Renal cortex interstitium (tissue), 11 donors: ENCODE data around the gene IMPACT. TPM values are rescaled to one million over a fixed set of nuclear protein-coding genes. Genes with fewer than 3 reads are reported as not detected.

Experiments used
- DNase-seq, 11 donors: peaks; one replicate each; pipeline ENCODE4 v3.0.0-alpha.2; 2013; ENCODE audit warnings: low read depth in 9 of 11, low spot score in 4 of 11; ENCODE audit errors: extremely low read depth in 1 of 11
- polyA plus RNA-seq, 3 donors: library from polyadenylated mRNA; unstranded; fragments of 120-200 nt; gene quantifications; one replicate each; pipeline ENCODE4 v1.2.1, GENCODE V29; 2013; ENCODE audit not compliant: insufficient read length in 3 of 3

Gene IMPACT
- polyA plus RNA-seq, 3 donors = 58.1 to 76.0 (median 59.8) TPM

GRCh38 chr18:24462838-24463775 lies 36.6 kb downstream of the IMPACT start:
- DNase-seq = no peak

- no peak for DNase-seq
These were observed 39.0 kb downstream of the IMPACT start for GRCh38 chr18:24465486-24465885.

- DNase-seq = no peak
These were observed 40.3 kb downstream of the IMPACT start for GRCh38 chr18:24466771-24467170.

- DNase-seq = no peak
These were observed 43.6 kb downstream of the IMPACT start for GRCh38 chr18:24470022-24470618.

DNA sequence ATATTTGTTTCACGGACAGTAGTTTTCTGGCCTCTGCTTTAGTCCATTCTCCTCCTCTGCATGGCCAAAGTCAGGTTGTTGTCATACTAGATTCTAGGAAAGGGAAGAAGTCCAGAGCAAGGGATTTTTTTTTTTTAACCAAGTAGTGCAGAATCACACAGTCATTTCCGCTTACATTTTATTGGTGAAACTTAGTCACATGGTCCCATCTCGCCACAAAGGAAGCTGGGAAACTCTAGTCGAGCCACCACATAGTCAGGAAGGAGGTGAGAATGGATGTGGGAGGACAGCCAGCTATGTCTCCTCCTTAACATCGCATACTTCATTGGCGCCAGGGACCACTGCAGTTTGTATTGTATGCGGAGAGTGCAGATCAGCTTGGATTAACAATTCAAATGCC lies 44.3 kb downstream of the IMPACT start:
- no peak for DNase-seq

DNA sequence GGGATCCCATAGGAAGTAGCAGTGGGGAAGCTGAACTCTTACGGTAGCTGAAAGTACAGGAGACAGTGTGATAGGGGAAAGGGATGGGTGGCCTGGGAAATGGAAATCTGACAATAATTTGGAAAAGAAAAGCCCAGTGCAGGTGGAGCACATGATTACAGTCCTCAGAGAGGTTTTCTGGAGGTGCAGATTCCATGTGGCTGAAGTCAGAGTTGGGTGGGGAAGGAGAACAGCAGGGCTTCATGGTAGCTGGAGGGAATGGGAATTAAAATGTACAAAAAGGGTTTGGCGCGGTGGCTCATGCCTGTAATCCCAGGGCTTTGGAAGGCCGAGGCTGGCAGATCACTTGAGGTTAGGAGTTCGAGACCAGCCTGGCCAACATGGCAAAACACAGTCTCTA lies 46.1 kb downstream of the IMPACT start:
- no peak for DNase-seq

GRCh38 chr18:24474406-24474805 lies 47.9 kb downstream of the IMPACT start:
- DNase-seq = no peak

- no peak for DNase-seq
These were observed 49.6 kb downstream of the IMPACT start for GRCh38 chr18:24475926-24476589.

GRCh38 chr18:24479371-24479770 lies 52.9 kb downstream of the IMPACT start:
- DNase-seq = no peak

DNA sequence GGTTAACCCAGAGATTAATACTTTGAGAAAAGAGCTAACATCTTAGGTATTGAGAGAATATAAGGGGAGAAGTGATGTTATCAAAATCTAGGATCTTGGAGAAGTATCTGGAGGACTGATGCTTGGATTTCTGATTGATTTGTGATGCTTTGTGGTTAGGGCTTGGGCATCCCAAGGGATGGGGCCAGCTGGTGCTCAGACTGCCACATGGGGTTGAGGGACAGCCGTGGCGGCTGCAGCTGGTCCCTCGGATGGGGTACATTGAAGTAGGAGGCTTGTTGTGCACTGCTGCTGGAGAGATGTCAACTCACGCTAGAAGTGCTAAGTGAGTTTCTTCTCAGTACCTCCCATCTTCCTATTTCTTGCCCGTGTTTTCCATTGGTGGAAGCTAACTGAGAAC lies 56.4 kb downstream of the IMPACT start:
- no peak for DNase-seq

GRCh38 chr18:24485681-24486080 lies 59.2 kb downstream of the IMPACT start:
- no peak for DNase-seq

GRCh38 chr18:24486684-24487083 lies 60.2 kb downstream of the IMPACT start:
- no peak for DNase-seq

DNA sequence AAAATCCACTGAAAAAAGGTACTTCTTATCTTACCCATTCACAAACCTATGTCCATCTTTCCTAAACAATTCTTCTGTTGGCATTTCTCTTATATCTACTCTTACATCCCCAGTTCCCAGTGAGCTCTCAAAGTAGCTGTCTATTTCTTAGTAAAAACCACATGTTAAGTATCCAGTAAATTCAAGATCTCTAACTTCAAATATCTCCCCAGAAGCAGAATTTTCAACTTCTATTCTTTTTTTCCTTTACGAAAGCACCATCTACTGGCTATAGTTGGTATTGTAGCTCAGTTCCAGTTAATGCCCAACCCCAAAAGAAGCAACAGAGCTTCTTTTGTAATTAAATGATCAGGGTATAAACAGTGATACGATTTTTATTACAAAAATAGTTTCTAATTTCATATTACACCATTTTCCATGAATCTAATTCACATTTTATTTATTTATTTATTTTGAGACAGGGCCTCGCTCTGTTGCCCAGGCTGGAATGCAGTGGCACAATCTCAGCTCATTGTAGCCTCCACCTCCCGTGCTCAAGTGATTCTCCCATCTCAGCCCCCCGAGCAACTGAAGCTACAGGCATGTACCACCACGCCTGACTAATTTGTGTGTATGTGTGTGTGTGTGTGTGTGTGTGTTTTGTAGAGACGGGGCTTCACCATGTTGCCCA lies 62.5 kb downstream of the IMPACT start:
- peak in 7 of 11 donors; percentile 31 to 69 (median 36) for DNase-seq

GRCh38 chr18:24490539-24490938 lies 64.1 kb downstream of the IMPACT start:
- no peak for DNase-seq

DNA sequence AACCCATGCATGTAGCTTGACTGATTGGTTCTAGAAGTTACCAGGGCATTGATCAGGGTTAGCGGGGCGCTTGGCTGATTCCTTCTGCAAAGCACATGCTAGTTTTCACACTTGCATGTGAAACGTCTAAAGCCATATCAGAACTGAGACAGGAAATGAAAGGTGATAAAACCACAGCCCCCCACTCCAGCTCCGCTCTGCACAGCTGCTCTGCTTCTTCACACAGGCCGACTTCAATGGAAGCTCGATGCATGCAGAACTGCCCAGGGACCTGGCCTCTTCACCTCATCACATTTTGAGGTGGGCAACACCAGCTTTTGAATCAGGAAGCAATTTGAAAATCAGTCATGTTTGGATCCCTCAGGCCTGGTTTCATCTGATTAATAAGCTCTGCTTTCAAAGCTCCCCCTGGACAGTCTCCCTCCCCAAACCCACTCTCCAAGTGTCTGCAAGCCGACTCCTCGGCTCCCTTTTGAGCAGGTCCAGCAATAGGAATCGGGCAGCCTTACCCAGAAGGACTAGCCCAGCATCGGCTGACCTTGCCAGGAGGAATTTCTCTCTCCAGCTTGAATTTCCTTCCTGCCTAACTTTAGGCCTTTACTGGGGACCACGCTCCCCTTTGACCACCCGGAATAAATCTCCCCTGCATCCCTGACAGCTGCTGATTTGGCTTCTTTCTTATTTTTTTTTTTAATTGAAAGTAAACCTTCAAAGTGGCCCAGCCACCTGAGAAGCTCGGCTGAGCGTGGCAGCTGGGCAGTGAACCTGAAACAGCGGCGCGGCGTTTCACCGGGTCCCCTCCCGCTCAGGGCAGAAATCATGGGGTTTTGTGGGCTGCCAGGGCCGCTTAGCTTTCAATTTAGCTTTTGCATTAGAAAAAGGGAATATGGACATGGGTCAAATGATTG lies 65.7 kb downstream of the IMPACT start:
- DNase-seq = peak in 9 of 11 donors; percentile 44 to 74 (median 52)

GRCh38 chr18:24494586-24494985 lies 68.1 kb downstream of the IMPACT start:
- DNase-seq = no peak

GRCh38 chr18:24497031-24497754 lies 70.7 kb downstream of the IMPACT start:
- no peak for DNase-seq

GRCh38 chr18:24499814-24500213 lies 73.3 kb downstream of the IMPACT start:
- no peak for DNase-seq
